MM.1S (cell line): ENCODE data around the gene UCMA.

Experiments used
- DNase-seq: peaks from one replicate; pipeline ENCODE4 v3.0.0-alpha.2; 2015
- H2AFZ ChIP-seq: fragments of 300-600 bp; sonication (generic); 2 replicates; pipeline ENCODE4 v1.6.0; 2016; ENCODE audit warnings: antibody characterized with exemption, low read length
- H3F3A ChIP-seq: fragments of 300-600 bp; sonication (generic); 2 replicates; pipeline ENCODE4 v1.6.1; 2016; ENCODE audit warnings: mild to moderate bottlenecking, antibody characterized with exemption, low read length, moderate library complexity, mixed read lengths; ENCODE audit not compliant: insufficient read depth
- H3K27ac ChIP-seq: fragments of 300-600 bp; sonication (generic); 2 replicates; pipeline ENCODE4 v1.5.1; 2016; ENCODE audit warnings: mild to moderate bottlenecking, low read length
- H3K27me3 ChIP-seq: fragments of 300-600 bp; sonication (generic); replicated peaks from 2 replicates; pipeline ENCODE4 v1.6.0; 2016; ENCODE audit warnings: low read length; ENCODE audit not compliant: insufficient read depth
- H3K36me3 ChIP-seq: fragments of 300-600 bp; sonication (generic); replicated peaks from 2 replicates; pipeline ENCODE4 v1.6.1; 2016; ENCODE audit warnings: mild to moderate bottlenecking, low read length, mixed read lengths; ENCODE audit not compliant: insufficient read depth
- H3K4me1 ChIP-seq: fragments of 300-600 bp; sonication (generic); 2 replicates; pipeline ENCODE4 v1.6.1; 2016; ENCODE audit warnings: low read length, mixed read lengths
- H3K4me2 ChIP-seq: fragments of 300-600 bp; sonication (generic); 2 replicates; pipeline ENCODE4 v1.6.0; 2016; ENCODE audit warnings: low read depth, low read length
- H3K4me3 ChIP-seq: fragments of 300-600 bp; sonication (generic); 2 replicates; pipeline ENCODE4 v1.5.1; 2016; ENCODE audit warnings: low read length, mixed read lengths
- H3K79me2 ChIP-seq: fragments of 300-600 bp; sonication (generic); 2 replicates; pipeline ENCODE4 v1.6.1; 2016; ENCODE audit warnings: mixed run types, low read length, mixed read lengths
- H3K9ac ChIP-seq: fragments of 300-600 bp; sonication (generic); 2 replicates; pipeline ENCODE4 v1.6.1; 2016; ENCODE audit warnings: low read length, mixed read lengths
- H3K9me2 ChIP-seq: fragments of 300-600 bp; sonication (generic); replicated peaks from 2 replicates; pipeline ENCODE4 v1.6.1; 2016; ENCODE audit warnings: mild to moderate bottlenecking, low read length, mixed read lengths; ENCODE audit not compliant: insufficient read depth
- H3K9me3 ChIP-seq: fragments of 300-600 bp; sonication (generic); replicated peaks from 2 replicates; pipeline ENCODE4 v1.6.1; 2016; ENCODE audit warnings: mild to moderate bottlenecking, low read length, mixed read lengths; ENCODE audit not compliant: insufficient read depth
- H4K20me1 ChIP-seq: fragments of 300-600 bp; sonication (generic); 2 replicates; pipeline ENCODE4 v1.6.1; 2016; ENCODE audit warnings: mild to moderate bottlenecking, low read length, moderate library complexity, mixed read lengths; ENCODE audit not compliant: insufficient read depth
- CTCF ChIP-seq: fragments of 300-600 bp; sonication (generic); IDR thresholded peaks from 2 replicates; pipeline ENCODE4 v1.5.1; 2016; ENCODE audit warnings: antibody characterized with exemption, low read length, mixed read lengths
- EZH2 ChIP-seq: fragments of 300-600 bp; sonication (generic); optimal IDR thresholded peaks from 2 replicates; pipeline ENCODE3; 2017; ENCODE audit warnings: low read depth, mild to moderate bottlenecking, antibody characterized with exemption, low read length, mixed read lengths
- EZH2phosphoT487 ChIP-seq: fragments of 300-600 bp; sonication (generic); IDR thresholded peaks from 2 replicates; pipeline ENCODE4 v1.6.1; 2018; ENCODE audit warnings: antibody characterized with exemption, low read length

UCMA gene

GRCh38 chr10:13233358-13233757 lies 816 bp downstream of the UCMA start:
- H3K79me2 ChIP-seq: no peaks in the 10 kb centered on the region
- no peak for DNase-seq

GRCh38 chr10:13231808-13232207 lies 2.4 kb downstream of the UCMA start:
- H3K27ac ChIP-seq: no peak overlapping the region
- H3F3A ChIP-seq: peaks cover 12% of the 10 kb centered on the region
- peaks cover 19% of the 10 kb centered on the region for H3K4me1 ChIP-seq
- H3K9me3 ChIP-seq: no peaks in the 10 kb centered on the region
- no peak for TF ChIP-seq EZH2phosphoT487
- TF ChIP-seq CTCF: no peak
- no peak for TF ChIP-seq EZH2
- no peak overlapping the region for H3K4me3 ChIP-seq
- no peaks in the 10 kb centered on the region for H3K79me2 ChIP-seq
- no peaks in the 10 kb centered on the region for H3K36me3 ChIP-seq
- H3K27me3 ChIP-seq: no peaks in the 10 kb centered on the region
- no peak overlapping the region for H3K4me2 ChIP-seq
- H3K9me2 ChIP-seq: no peaks in the 10 kb centered on the region
- H3K9ac ChIP-seq: no peak overlapping the region
- no peaks in the 10 kb centered on the region for H4K20me1 ChIP-seq
- no peak for DNase-seq
- H2AFZ ChIP-seq: no peak overlapping the region

More at GRCh38 chr10:13233358-13233757, 816 bp downstream of the UCMA start:
- Histone ChIP-seq H3K4me3 (no peak overlapping the region), H4K20me1 (no peaks in the 10 kb centered on the region), H3F3A (peaks cover 7% of the 10 kb centered on the region; the same call in 1 of the 2 replicates), H3K36me3 (no peaks in the 10 kb centered on the region), H3K9me3 (no peaks in the 10 kb centered on the region), H3K4me2 (no peak overlapping the region), H3K9ac (no peak overlapping the region), H3K9me2 (no peaks in the 10 kb centered on the region), H3K4me1 (peaks cover 13% of the 10 kb centered on the region), H2AFZ (peak overlapping the region; percentile 56; the same call in 1 of the 2 replicates), H3K27ac (no peak overlapping the region), H3K27me3 (no peaks in the 10 kb centered on the region)
- TF ChIP-seq EZH2phosphoT487 (no peak), EZH2 (no peak), CTCF (no peak)

- Histone ChIP-seq H3K36me3 (no peaks in the 10 kb centered on the region), H2AFZ (no peak overlapping the region), H3K27me3 (no peaks in the 10 kb centered on the region), H4K20me1 (no peaks in the 10 kb centered on the region), H3K4me1 (peaks cover 24% of the 10 kb centered on the region), H3F3A (peaks cover 9% of the 10 kb centered on the region), H3K27ac (no peak overlapping the region), H3K9me2 (no peaks in the 10 kb centered on the region), H3K4me3 (no peak overlapping the region), H3K79me2 (no peaks in the 10 kb centered on the region), H3K9ac (no peak overlapping the region), H3K4me2 (no peak overlapping the region), H3K9me3 (no peaks in the 10 kb centered on the region)
- no peak for DNase-seq
- TF ChIP-seq EZH2phosphoT487 (no peak), CTCF (no peak), EZH2 (no peak)
Observed at GRCh38 chr10:13231190-13231589, 3.0 kb downstream of the UCMA start.
